HCT116 (cell line): Measurements from ENCODE around the gene UBE2O. TPM values are rescaled to one million over a fixed set of nuclear protein-coding genes. Genes with fewer than 3 reads are reported as not detected.

ENCODE experiments used
- ATAC-seq: fragments of 200-7000 bp; cut with Tn5 transposase; 2 replicates; pipeline ENCODE4 v1.9.1; 2020; ENCODE audit warnings: mild to moderate bottlenecking, moderate library complexity
- BruUV-seq: library from RNA; stranded (reverse); fragments of 400-500 nt; replicated peaks from 2 replicates; lab custom pipeline; 2021; lab: Mats Ljungman, UMichigan
- CTCF ChIA-PET: fragments of 300-600 bp; sonication (Branson Sonifier 250); formaldehyde crosslinking; loops from one replicate; lab custom pipeline; 2021; ENCODE audit warnings: antibody characterized with exemption; lab: Charles Lee
- POLR2A ChIA-PET: fragments of 300-600, 350-600 bp; sonication (Branson Sonifier 250); formaldehyde crosslinking; loops from one replicate; lab custom pipeline; 2021; ENCODE audit warnings: antibody characterized with exemption; lab: Charles Lee
- RAD21 ChIA-PET, 2 experiments: fragments of 300-600 bp; sonication (Branson Sonifier 250); formaldehyde crosslinking; loops; one replicate each; lab custom pipeline; 2023; ENCODE audit warnings: low total read pairs in 2 of 2; ENCODE audit not compliant: uncharacterized antibody in 2 of 2, unreplicated experiment in 2 of 2, low non-redundant PET in 1 of 2; lab: Charles Lee
- DNase-seq: peaks from one replicate; pipeline ENCODE4 v3.0.0-alpha.2; 2010; ENCODE audit warnings: low read depth, low spot score
- H2AFZ ChIP-seq: fragments of 200-600 bp; shearing (Covaris generic), sonication (generic); 2 replicates; pipeline ENCODE4 v1.6.1; 2017; ENCODE audit warnings: low read depth, mixed run types, mixed read lengths, antibody characterized with exemption, low read length; ENCODE audit not compliant: poor library complexity, severe bottlenecking
- H3K27ac ChIP-seq: 2 replicates; pipeline ENCODE4 v1.5.1; 2012; ENCODE audit warnings: low read depth, low read length
- H3K27me3 ChIP-seq: fragments of 200-600 bp; sonication (generic); 2 replicates; pipeline ENCODE4 v1.6.1; 2016; ENCODE audit warnings: mixed run types, low read length, mixed read lengths; ENCODE audit not compliant: insufficient read depth
- H3K36me3 ChIP-seq, 2 experiments: fragments of 200-500 bp in 1 of 2; fragments of 200-600 bp in 1 of 2; sonication (Bioruptor generic) in 1 of 2; sonication (generic) in 1 of 2; 2 replicates each; pipeline versions ENCODE4 v1.5.1 to v1.6.1; 2014 to 2016; ENCODE audit warnings: low read length in 2 of 2, inconsistent platforms in 1 of 2, mixed read lengths in 1 of 2, mixed run types in 1 of 2; ENCODE audit not compliant: insufficient read depth in 2 of 2, control insufficient read depth in 1 of 2
- H3K4me1 ChIP-seq, 2 experiments: fragments of 200-600 bp in 1 of 2; sonication (generic) in 1 of 2; 2 replicates each; pipeline versions ENCODE4 v1.5.1 to v1.6.1; 2012 to 2017; ENCODE audit warnings: low read length in 2 of 2, inconsistent platforms in 1 of 2, mild to moderate bottlenecking in 1 of 2, mixed read lengths in 1 of 2, mixed run types in 1 of 2, moderate library complexity in 1 of 2; ENCODE audit not compliant: insufficient read depth in 2 of 2, control insufficient read depth in 1 of 2
- H3K4me2 ChIP-seq: fragments of 200-600 bp; sonication (generic); 2 replicates; pipeline ENCODE4 v1.6.1; 2017; ENCODE audit warnings: mixed run types, low read length, mixed read lengths
- H3K4me3 ChIP-seq, 2 experiments: fragments of 200-600 bp in 1 of 2; sonication (generic) in 1 of 2; replicated peaks in 1 of 2; 2 replicates each; pipeline ENCODE4 v1.5.1; 2011 to 2016; ENCODE audit warnings: low read length in 2 of 2, control low read depth in 1 of 2, low read depth in 1 of 2, mild to moderate bottlenecking in 1 of 2, mixed read lengths in 1 of 2, mixed run types in 1 of 2
- H3K79me2 ChIP-seq: fragments of 200-600 bp; sonication (generic); 2 replicates; pipeline ENCODE4 v1.6.1; 2017; ENCODE audit warnings: mild to moderate bottlenecking, mixed run types, low read length, moderate library complexity, mixed read lengths; ENCODE audit not compliant: insufficient read depth
- H3K9ac ChIP-seq: fragments of 200-600 bp; sonication (generic); 2 replicates; pipeline ENCODE4 v1.6.1; 2016; ENCODE audit warnings: low read length, mixed read lengths
- H3K9me2 ChIP-seq: fragments of 200-600 bp; sonication (generic), shearing (Covaris generic); 2 replicates; pipeline ENCODE4 v1.6.1; 2017; ENCODE audit warnings: mixed run types, mild to moderate bottlenecking, moderate library complexity; ENCODE audit not compliant: insufficient read depth
- H3K9me3 ChIP-seq, 2 experiments: fragments of 200-500 bp in 1 of 2; fragments of 200-600 bp in 1 of 2; sonication (Bioruptor generic) in 1 of 2; sonication (generic) in 1 of 2; 2 replicates each; pipeline ENCODE4 v1.6.1; 2014 to 2017; ENCODE audit warnings: low read length in 2 of 2, mixed read lengths in 2 of 2, inconsistent platforms in 1 of 2, low read depth in 1 of 2, mild to moderate bottlenecking in 1 of 2, mixed run types in 1 of 2, moderate library complexity in 1 of 2; ENCODE audit not compliant: control insufficient read depth in 1 of 2, insufficient read depth in 1 of 2
- H4K20me1 ChIP-seq: fragments of 200-600 bp; sonication (generic), shearing (Covaris generic); 2 replicates; pipeline ENCODE4 v1.6.1; 2017; ENCODE audit warnings: mixed run types, mild to moderate bottlenecking, moderate library complexity; ENCODE audit not compliant: insufficient read depth
- CBX3 ChIP-seq: IDR thresholded peaks from 2 replicates; pipeline ENCODE4 v1.6.1; 2012; ENCODE audit warnings: low read depth
- CEBPB ChIP-seq: IDR thresholded peaks from 2 replicates; pipeline ENCODE4 v1.6.1; 2012; ENCODE audit warnings: low read depth
- ELF1 ChIP-seq: IDR thresholded peaks from 2 replicates; pipeline ENCODE4 v1.6.1; 2012; ENCODE audit warnings: low read depth, borderline replicate concordance
- JUND ChIP-seq: IDR thresholded peaks from 2 replicates; pipeline ENCODE4 v1.6.1; 2012
- POLR2A ChIP-seq: IDR thresholded peaks from 2 replicates; pipeline ENCODE4 v1.7.0; 2011; ENCODE audit warnings: borderline replicate concordance; ENCODE audit not compliant: insufficient read depth, insufficient read length; ENCODE audit errors: extremely low read depth
- POLR2AphosphoS5 ChIP-seq: IDR thresholded peaks from 2 replicates; pipeline ENCODE4 v1.6.1; 2011; ENCODE audit warnings: mild to moderate bottlenecking, low read depth, low read length, moderate library complexity
- SP1 ChIP-seq: IDR thresholded peaks from 2 replicates; pipeline ENCODE4 v1.6.1; 2012; ENCODE audit warnings: low read depth
- ZFX ChIP-seq: fragments of 450-650 bp; IDR thresholded peaks from 2 replicates; pipeline ENCODE4 v1.6.1; 2017
- intact Hi-C: fragments of 100-400 bp; cut with micrococcal nuclease; formaldehyde crosslinking; loops from 2 replicates; pipeline ENCODE4 v1.10.0; 2022
- total RNA-seq: library from RNA; stranded (reverse); gene quantifications from one replicate; pipeline ENCODE4 v1.2.1, GENCODE V29; 2021; ENCODE audit not compliant: unreplicated experiment
- TF ChIP-seq, protein P1 (sequence below): IDR thresholded peaks from 2 replicates; pipeline ENCODE4 v1.6.1; 2012; ENCODE audit warnings: low read depth
- TF ChIP-seq, protein P2 (sequence below): IDR thresholded peaks from 2 replicates; pipeline ENCODE4 v1.6.1; 2011; ENCODE audit warnings: mild to moderate bottlenecking, low read length, moderate library complexity; ENCODE audit not compliant: insufficient replicate concordance; ENCODE audit errors: extremely low read depth
- TF ChIP-seq, protein P3 (sequence below): IDR thresholded peaks from 2 replicates; pipeline ENCODE4 v1.6.1; 2012
- TF ChIP-seq, protein P4 (sequence below), 3 experiments: fragments of 200-600 bp in 1 of 3; sonication (generic) in 1 of 3; IDR thresholded peaks in 2 of 3; conservative IDR thresholded peaks in 1 of 3; 2 replicates each; pipeline ENCODE4 v1.5.1; 2012 to 2017; ENCODE audit warnings: low read depth in 2 of 3, low read length in 2 of 3, antibody characterized with exemption in 1 of 3, borderline replicate concordance in 1 of 3, control low read depth in 1 of 3, mild to moderate bottlenecking in 1 of 3, mixed read lengths in 1 of 3, mixed run types in 1 of 3, moderate library complexity in 1 of 3; ENCODE audit not compliant: insufficient read depth in 1 of 3

UBE2O gene
- total RNA-seq, 1 experiment from 2014 or later, result 59.1 TPM

DNA sequence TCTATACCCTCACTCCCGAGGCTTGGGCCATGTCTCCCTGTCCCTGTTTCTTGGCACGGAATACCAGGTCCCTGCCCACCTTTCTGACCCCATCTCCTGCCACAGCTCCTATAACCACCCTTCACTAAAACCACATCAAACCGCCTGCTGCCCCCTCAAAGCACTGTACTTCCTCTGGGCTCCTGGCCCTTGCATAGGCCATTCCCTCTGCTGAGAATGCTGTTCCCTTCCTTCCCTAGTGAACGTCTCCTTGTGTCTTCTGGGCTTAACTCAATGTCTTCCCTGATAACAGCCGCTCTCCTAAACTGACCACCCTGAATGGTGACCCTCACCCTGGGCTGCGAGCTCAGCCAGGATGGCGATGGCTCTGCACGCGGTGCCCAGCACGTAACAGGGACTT, 25.1 kb upstream of the UBE2O start:
- Histone ChIP-seq H3K79me2 (no peaks in the 10 kb centered on the region), H2AFZ (no peak overlapping the region), H3K9me2 (no peaks in the 10 kb centered on the region), H3K4me2 (no peak overlapping the region), H4K20me1 (no peaks in the 10 kb centered on the region), H3K27ac (no peak overlapping the region), H3K4me1 (no peaks in the 10 kb centered on the region; a peak in 1 of 4 replicates), H3K9ac (no peak overlapping the region), H3K27me3 (no peaks in the 10 kb centered on the region), H3K4me3 (no peak overlapping the region), H3K36me3 (peaks cover 10 to 19% of the 10 kb centered on the region in 2 experiments; a peak in 2 of 4 replicates), H3K9me3 (no peaks in the 10 kb centered on the region)
- CTCF ChIA-PET, result interaction anchor here (0.6 to 1.0 kb wide), 2 partner anchors 19 to 27 kb away, joined by 3 read pairs; no protein-coding TSS in a partner anchor
- POLR2A ChIA-PET, result no interaction called here
- ATAC-seq (no peak), DNase-seq (no peak)
- RAD21 ChIA-PET, result no interaction called here
- TF ChIP-seq POLR2AphosphoS5 (0 out of 2 replicates have a peak, but pooled peaks have one; percentile 16), CBX3 (no peak)
- intact Hi-C loops, result no loop called here
- BruUV-seq, result no TSS peak

DNA sequence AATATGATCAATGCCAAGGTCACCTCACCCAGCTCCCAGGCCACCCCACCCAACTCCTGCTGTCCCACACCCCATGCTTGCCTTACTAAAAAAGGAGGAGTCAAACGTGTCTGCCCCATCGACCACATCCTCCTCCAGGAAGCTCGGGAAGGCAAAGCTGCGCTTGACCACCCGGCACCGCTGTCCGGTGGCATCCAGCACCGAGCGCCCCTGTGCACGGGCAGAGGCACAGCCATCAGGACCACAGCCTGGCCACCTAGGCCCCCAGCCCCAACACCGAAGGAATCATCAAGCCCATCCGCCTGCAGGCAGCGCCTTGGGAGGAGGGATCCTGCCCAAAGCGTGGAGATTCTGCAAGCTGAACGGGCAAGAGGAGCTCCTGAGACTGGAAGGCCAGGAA, 24.6 kb upstream of the UBE2O start:
- Histone ChIP-seq H3K79me2 (no peaks in the 10 kb centered on the region), H4K20me1 (no peaks in the 10 kb centered on the region), H3K4me2 (no peak overlapping the region), H3K27ac (no peak overlapping the region), H3K9ac (no peak overlapping the region), H3K36me3 (peaks cover 12 to 25% of the 10 kb centered on the region in 2 experiments; a peak in 2 of 4 replicates), H3K4me3 (no peak overlapping the region), H3K4me1 (no peaks in the 10 kb centered on the region), H3K9me3 (no peaks in the 10 kb centered on the region), H2AFZ (no peak overlapping the region), H3K9me2 (no peaks in the 10 kb centered on the region), H3K27me3 (no peaks in the 10 kb centered on the region)
- intact Hi-C loops, result no loop called here
- BruUV-seq, result no TSS peak
- ChIA-PET POLR2A (interaction anchor here (0.5 kb wide), 1 partner anchor 9 kb away, joined by 3 read pairs; no protein-coding TSS in a partner anchor), CTCF (interaction anchor here (0.6 to 1.0 kb wide), 2 partner anchors 19 to 28 kb away, joined by 3 read pairs; no protein-coding TSS in a partner anchor), RAD21 (no interaction called here)
- ATAC-seq (no peak), DNase-seq (no peak)
- TF ChIP-seq POLR2A, result no peak
- TF ChIP-seq, protein P1, sequence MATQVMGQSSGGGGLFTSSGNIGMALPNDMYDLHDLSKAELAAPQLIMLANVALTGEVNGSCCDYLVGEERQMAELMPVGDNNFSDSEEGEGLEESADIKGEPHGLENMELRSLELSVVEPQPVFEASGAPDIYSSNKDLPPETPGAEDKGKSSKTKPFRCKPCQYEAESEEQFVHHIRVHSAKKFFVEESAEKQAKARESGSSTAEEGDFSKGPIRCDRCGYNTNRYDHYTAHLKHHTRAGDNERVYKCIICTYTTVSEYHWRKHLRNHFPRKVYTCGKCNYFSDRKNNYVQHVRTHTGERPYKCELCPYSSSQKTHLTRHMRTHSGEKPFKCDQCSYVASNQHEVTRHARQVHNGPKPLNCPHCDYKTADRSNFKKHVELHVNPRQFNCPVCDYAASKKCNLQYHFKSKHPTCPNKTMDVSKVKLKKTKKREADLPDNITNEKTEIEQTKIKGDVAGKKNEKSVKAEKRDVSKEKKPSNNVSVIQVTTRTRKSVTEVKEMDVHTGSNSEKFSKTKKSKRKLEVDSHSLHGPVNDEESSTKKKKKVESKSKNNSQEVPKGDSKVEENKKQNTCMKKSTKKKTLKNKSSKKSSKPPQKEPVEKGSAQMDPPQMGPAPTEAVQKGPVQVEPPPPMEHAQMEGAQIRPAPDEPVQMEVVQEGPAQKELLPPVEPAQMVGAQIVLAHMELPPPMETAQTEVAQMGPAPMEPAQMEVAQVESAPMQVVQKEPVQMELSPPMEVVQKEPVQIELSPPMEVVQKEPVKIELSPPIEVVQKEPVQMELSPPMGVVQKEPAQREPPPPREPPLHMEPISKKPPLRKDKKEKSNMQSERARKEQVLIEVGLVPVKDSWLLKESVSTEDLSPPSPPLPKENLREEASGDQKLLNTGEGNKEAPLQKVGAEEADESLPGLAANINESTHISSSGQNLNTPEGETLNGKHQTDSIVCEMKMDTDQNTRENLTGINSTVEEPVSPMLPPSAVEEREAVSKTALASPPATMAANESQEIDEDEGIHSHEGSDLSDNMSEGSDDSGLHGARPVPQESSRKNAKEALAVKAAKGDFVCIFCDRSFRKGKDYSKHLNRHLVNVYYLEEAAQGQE, result no peak
- no peak for TF ChIP-seq CEBPB
- no peak for TF ChIP-seq JUND
- no peak for TF ChIP-seq CBX3
- no peak for TF ChIP-seq ZFX
- TF ChIP-seq, protein P2, sequence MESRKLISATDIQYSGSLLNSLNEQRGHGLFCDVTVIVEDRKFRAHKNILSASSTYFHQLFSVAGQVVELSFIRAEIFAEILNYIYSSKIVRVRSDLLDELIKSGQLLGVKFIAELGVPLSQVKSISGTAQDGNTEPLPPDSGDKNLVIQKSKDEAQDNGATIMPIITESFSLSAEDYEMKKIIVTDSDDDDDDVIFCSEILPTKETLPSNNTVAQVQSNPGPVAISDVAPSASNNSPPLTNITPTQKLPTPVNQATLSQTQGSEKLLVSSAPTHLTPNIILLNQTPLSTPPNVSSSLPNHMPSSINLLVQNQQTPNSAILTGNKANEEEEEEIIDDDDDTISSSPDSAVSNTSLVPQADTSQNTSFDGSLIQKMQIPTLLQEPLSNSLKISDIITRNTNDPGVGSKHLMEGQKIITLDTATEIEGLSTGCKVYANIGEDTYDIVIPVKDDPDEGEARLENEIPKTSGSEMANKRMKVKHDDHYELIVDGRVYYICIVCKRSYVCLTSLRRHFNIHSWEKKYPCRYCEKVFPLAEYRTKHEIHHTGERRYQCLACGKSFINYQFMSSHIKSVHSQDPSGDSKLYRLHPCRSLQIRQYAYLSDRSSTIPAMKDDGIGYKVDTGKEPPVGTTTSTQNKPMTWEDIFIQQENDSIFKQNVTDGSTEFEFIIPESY, result no peak
- TF ChIP-seq, protein P3, sequence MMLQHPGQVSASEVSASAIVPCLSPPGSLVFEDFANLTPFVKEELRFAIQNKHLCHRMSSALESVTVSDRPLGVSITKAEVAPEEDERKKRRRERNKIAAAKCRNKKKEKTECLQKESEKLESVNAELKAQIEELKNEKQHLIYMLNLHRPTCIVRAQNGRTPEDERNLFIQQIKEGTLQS, result no peak
- no peak for TF ChIP-seq SP1
- TF ChIP-seq, protein P4, sequence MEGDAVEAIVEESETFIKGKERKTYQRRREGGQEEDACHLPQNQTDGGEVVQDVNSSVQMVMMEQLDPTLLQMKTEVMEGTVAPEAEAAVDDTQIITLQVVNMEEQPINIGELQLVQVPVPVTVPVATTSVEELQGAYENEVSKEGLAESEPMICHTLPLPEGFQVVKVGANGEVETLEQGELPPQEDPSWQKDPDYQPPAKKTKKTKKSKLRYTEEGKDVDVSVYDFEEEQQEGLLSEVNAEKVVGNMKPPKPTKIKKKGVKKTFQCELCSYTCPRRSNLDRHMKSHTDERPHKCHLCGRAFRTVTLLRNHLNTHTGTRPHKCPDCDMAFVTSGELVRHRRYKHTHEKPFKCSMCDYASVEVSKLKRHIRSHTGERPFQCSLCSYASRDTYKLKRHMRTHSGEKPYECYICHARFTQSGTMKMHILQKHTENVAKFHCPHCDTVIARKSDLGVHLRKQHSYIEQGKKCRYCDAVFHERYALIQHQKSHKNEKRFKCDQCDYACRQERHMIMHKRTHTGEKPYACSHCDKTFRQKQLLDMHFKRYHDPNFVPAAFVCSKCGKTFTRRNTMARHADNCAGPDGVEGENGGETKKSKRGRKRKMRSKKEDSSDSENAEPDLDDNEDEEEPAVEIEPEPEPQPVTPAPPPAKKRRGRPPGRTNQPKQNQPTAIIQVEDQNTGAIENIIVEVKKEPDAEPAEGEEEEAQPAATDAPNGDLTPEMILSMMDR (IDR thresholded peaks at IDR 0.05 in 2 of 3, conservative IDR thresholded peaks at IDR 0.05 in 1 of 3; ENCODE audit: borderline replicate concordance in 1 of 3, insufficient read depth in 1 of 3, low read depth in 2 of 3, low read length in 2 of 3), result no peak
- TF ChIP-seq ELF1, result no peak
